Heart left ventricle (tissue), 16 donors: ENCODE measurements around the gene TEX50. TPM values are rescaled to one million over a fixed set of nuclear protein-coding genes. Genes with fewer than 3 reads are reported as not detected.
"Not testable (repeated sequence)": the region's sequence is repeated elsewhere in the genome, so short reads cannot be mapped to it uniquely, and the experiment has no call there.

Experiments
- ATAC-seq, 4 donors: fragments of 200-7000 bp; cut with Tn5 transposase; one replicate each; pipeline ENCODE4 v1.9.1; 2020 to 2022; ENCODE audit warnings: moderate library complexity in 4 of 4, mild to moderate bottlenecking in 3 of 4, moderate number of reproducible peaks in 1 of 4
- DNase-seq, 5 donors: peaks; one replicate each; pipeline ENCODE4 v3.0.0-alpha.2; 2020
- H3K27ac ChIP-seq, 12 donors: fragments of 200-600 bp; sonication (generic) in 4 of 12; one replicate each; pipeline versions ENCODE4 v1.5.0 to v1.8.0; 2016 to 2022; ENCODE audit warnings: mild to moderate bottlenecking in 2 of 12
- H3K27me3 ChIP-seq, 9 donors: fragments of 200-600 bp; sonication (generic) in 2 of 9; one replicate each; pipeline versions ENCODE4 v1.5.1 to v1.8.0; 2016 to 2022; ENCODE audit warnings: mild to moderate bottlenecking in 3 of 9
- H3K36me3 ChIP-seq, 9 donors: fragments of 200-600 bp; sonication (generic) in 2 of 9; one replicate each; pipeline versions ENCODE4 v1.5.0 to v1.8.0; 2018 to 2022; ENCODE audit warnings: mild to moderate bottlenecking in 2 of 9
- H3K4me1 ChIP-seq, 12 donors: fragments of 200-600 bp; sonication (generic) in 4 of 12; one replicate each; pipeline versions ENCODE4 v1.5.0 to v1.8.0; 2016 to 2022; ENCODE audit warnings: mild to moderate bottlenecking in 3 of 12
- H3K4me3 ChIP-seq, 12 donors: fragments of 200-600 bp; sonication (generic) in 4 of 12; one replicate each; pipeline versions ENCODE4 v1.5.0 to v1.8.0; 2017 to 2022; ENCODE audit warnings: mild to moderate bottlenecking in 9 of 12, moderate library complexity in 4 of 12
- H3K9me3 ChIP-seq, 12 donors: fragments of 200-600 bp; sonication (generic) in 4 of 12; one replicate each; pipeline versions ENCODE4 v1.5.0 to v1.8.0; 2016 to 2022; ENCODE audit warnings: mild to moderate bottlenecking in 1 of 12
- POLR2A ChIP-seq, 2 donors: fragments of 450-650 bp; IDR thresholded peaks; one replicate each; pipeline ENCODE4 v1.6.1; 2017; ENCODE audit warnings: antibody characterized with exemption in 2 of 2, mild to moderate bottlenecking in 2 of 2, moderate library complexity in 2 of 2
- WGBS, 4 donors: extraction: QIAGEN DNeasy Blood & Tissue Kit in 2 of 4; methylation state at CpG; one replicate each; pipeline versions ENCODE4 v1.1.5 to v1.1.7; 2013 to 2018; 5-methylcytosine and 5-hydroxymethylcytosine counted together
- intact Hi-C, 10 donors: fragments of 100-400 bp; cut with DNase I; formaldehyde crosslinking; loops; one replicate each; pipeline versions ENCODE4 v1.11.1 to v1.14.2; 2022
- polyA plus RNA-seq, 2 donors: library from polyadenylated mRNA; stranded (reverse); fragments of 200-250 nt; gene quantifications; one replicate each; pipeline ENCODE4 v1.2.3, GENCODE V29; 2013
- total RNA-seq, 9 donors: library from RNA; depleted of rRNA in 2 of 9; stranded (reverse); fragments of >200 nt in 2 of 9; fragmentation: NEBNext Ultra II Directional in 3 of 9; extraction: Animal tissue kit (Norgen Biotek cat#: 25700) in 3 of 9; gene quantifications; one replicate each; pipeline versions ENCODE4 v1.1.0 to v1.2.4, GENCODE V29; 2016 to 2023
- TF ChIP-seq, protein P1 (sequence below), 12 donors: fragments of 200-600 bp; sonication (generic) in 4 of 12; IDR thresholded peaks; one replicate each; pipeline versions ENCODE4 v1.5.0 to v1.8.0; 2018 to 2022; ENCODE audit warnings: antibody characterized with exemption in 12 of 12, mild to moderate bottlenecking in 5 of 12
- donor health status: ischemic (EF 13 %, LVEDD 7.1; RV severe dilation, severe dysfunction).
- donor health status: healthy with polysubstance abuse.
- donor health status: DM: no; HTN: yes; CAD: no.
- donor health status: DM: no; HTN: no; CAD: no.
- donor health status: ischemic (EF 25% LVEDD 6.9; RV normal size, moderate dysfunction).
- donor health status: ischemic (EF 25% LVEDD 5.7; RV mildly dilated, moderate dysfunction).
- donor health status: healthy.
- donor health status: DM: yes; HTN: yes; CAD: no.
- donor health status: ischemic (EF 35%, LVEDD 5.7; RV mildly dilated, moderate dysfunction).
- donor health status: nonischemic (EF 11% LVEDD 7.7; RV severe dilation, severe dysfunction).
- donor health status: DM: yes; HTN: yes; CAD: no.
- donor health status: PGD.
- donor health status: ischemic (EF 29% LVEDD 5.4; RV normal size, mild dysfunction).
- donor health status: nonischemic (EF 23%, LVEDD 6.1; RV moderate dilation, normal function).

The TEX50 gene
- total and polyA plus RNA-seq, 11 donors: not detected

DNA sequence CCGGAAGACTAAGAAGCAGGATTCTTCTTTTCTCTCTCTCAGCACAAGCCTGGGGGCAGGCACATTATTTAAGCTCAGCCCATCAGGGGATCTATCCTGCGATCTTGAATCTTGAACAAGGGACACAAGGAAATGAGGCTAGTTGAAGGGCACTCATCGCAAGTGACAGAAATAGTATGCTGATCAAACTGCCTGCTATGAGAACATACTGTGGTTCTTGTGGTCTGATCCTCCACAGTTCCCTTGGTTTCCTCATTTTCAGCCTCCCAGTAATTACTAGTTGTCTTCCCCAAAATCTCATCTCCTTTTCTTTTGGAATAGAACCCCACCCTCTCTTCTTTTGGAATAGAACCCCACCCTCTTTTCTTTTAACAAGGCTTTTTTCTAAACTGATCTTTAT, 28.0 kb downstream of the TEX50 start:
- WGBS, 4 donors: 75 to 87% (median 82%) methylated on average over 3 of the region's 3 CpGs
- no peak for DNase-seq
- no peaks in the 10 kb centered on the region for H3K27me3 ChIP-seq
- no peak overlapping the region for H3K27ac ChIP-seq
- ATAC-seq: no peak
- no peaks in the 10 kb centered on the region for H3K36me3 ChIP-seq
- TF ChIP-seq, protein P1, sequence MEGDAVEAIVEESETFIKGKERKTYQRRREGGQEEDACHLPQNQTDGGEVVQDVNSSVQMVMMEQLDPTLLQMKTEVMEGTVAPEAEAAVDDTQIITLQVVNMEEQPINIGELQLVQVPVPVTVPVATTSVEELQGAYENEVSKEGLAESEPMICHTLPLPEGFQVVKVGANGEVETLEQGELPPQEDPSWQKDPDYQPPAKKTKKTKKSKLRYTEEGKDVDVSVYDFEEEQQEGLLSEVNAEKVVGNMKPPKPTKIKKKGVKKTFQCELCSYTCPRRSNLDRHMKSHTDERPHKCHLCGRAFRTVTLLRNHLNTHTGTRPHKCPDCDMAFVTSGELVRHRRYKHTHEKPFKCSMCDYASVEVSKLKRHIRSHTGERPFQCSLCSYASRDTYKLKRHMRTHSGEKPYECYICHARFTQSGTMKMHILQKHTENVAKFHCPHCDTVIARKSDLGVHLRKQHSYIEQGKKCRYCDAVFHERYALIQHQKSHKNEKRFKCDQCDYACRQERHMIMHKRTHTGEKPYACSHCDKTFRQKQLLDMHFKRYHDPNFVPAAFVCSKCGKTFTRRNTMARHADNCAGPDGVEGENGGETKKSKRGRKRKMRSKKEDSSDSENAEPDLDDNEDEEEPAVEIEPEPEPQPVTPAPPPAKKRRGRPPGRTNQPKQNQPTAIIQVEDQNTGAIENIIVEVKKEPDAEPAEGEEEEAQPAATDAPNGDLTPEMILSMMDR (IDR thresholded peaks at IDR 0.05): no peak
- no peak for TF ChIP-seq POLR2A (IDR thresholded peaks at IDR 0.05)
- H3K4me3 ChIP-seq: no peak overlapping the region
- intact Hi-C loops: no loop called here
- H3K9me3 ChIP-seq: no peaks in the 10 kb centered on the region
- no peaks in the 10 kb centered on the region for H3K4me1 ChIP-seq

DNA sequence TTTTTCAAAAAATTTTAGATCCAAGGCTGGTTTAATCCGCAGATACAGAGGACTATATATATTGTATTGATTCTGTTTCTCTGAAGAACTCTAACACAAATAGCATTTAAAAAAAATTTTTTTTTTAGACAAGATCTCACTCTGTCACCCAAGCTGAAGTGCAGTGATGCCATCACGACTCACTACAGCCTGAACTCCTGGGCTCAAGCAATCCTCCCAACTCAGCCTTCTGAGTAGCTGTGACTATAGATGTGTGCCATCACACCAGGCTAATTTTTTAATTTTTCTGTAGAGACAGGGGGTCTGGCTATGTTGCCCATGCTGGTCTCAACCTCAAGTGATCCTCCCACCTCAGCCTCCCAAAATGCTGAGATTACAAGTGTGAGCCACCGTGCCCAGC, 31.5 kb downstream of the TEX50 start:
- intact Hi-C loops: no loop called here
- no peak for ATAC-seq
- WGBS, 4 donors: 87 to 95% (median 94%) methylated on average over 3 of the region's 3 CpGs
- Histone ChIP-seq H3K4me1 (peaks cover 0 to 12% (median 7%) of the 10 kb centered on the region in 12 donors), H3K27me3 (peaks cover 0 to 17% (median 6%) of the 10 kb centered on the region in 9 donors), H3K4me3 (no peak overlapping the region), H3K27ac (no peak overlapping the region), H3K36me3 (no peaks in the 10 kb centered on the region), H3K9me3 (no peaks in the 10 kb centered on the region)
- TF ChIP-seq, protein P1 (IDR thresholded peaks at IDR 0.05): no peak
- TF ChIP-seq POLR2A (IDR thresholded peaks at IDR 0.05): no peak
- no peak for DNase-seq

DNA sequence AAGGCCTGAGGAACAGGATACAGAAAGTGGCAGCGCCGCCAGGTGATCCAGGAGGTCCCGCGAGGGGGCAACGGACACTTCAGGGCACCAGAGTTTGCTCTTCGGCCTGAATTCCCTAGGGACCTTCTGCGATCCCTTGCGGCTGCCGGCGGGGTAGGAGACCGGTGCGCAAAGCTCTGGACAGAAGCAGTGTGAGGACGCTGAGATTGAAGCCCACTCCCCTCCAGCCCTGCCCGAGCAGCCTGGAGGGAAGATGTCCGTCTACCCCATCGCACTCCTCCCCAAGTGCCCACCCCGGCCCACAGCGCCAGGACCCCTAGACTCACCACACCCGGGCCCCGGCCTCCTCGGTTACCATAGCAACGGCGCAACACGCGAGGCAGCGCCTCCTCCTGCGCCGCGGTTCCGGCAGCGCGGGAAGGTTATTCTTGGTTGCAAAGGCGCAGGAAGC, 34.4 kb downstream of the TEX50 start, which contains the start of gene ANKRD45:
Gene ANKRD45, minus strand, starts transcription at position 361 of the 451 bp plus-strand sequence. CDS start 10,433 bp downstream, outside the sequence.
- intact Hi-C loops: no loop called here
- Histone ChIP-seq H3K4me1 (peaks cover 0 to 12% (median 7%) of the 10 kb centered on the region in 12 donors), H3K27me3 (peaks cover 0 to 21% (median 6%) of the 10 kb centered on the region in 9 donors), H3K4me3 (peak within 1 kb of the TSS; percentile 15 to 63 (median 47)), H3K27ac (no peak within 1 kb of the TSS), H3K9me3 (no peaks in the 10 kb centered on the region), H3K36me3 (no peaks in the 10 kb centered on the region)
- peak; percentile 34 to 63 (median 44) for DNase-seq
- TF ChIP-seq, protein P1 (IDR thresholded peaks at IDR 0.05): peak in 1 of 12 donors; percentile 10
- TF ChIP-seq POLR2A (IDR thresholded peaks at IDR 0.05): no peak
- WGBS, 4 donors: 2 to 3% (median 2%) methylated on average over 20 to 33 of the region's 33 CpGs
- peak; percentile 32 to 69 (median 56) for ATAC-seq

DNA sequence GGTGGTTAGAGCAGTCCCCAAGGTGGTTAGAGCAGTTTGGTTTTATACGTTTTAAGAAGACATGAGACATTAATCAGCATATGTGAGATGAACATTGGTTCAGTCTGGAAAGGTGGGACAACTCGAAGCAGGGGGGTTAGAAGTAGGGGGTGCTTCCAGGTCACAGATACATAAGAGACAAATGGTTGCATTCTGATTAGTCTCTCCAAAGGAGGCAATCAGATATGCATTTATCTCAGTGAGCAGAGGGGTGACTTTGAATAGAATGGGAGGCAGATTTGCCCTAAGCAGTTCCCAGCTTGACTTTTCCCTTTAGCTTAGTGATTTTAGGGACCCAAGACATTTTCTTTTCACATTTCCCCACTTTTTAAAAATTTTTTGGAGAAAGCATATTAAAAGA, 39.4 kb downstream of the TEX50 start:
- H3K27me3 ChIP-seq: peaks cover 0 to 16% (median 3%) of the 10 kb centered on the region in 9 donors
- H3K4me3 ChIP-seq, H3K27ac ChIP-seq, DNase-seq, H3K36me3 ChIP-seq, H3K9me3 ChIP-seq, intact Hi-C loops, ATAC-seq, H3K4me1 ChIP-seq: not testable (repeated sequence)
- WGBS, 4 donors: 62 to 89% (median 74%) methylated on average over 2 of the region's 2 CpGs

DNA sequence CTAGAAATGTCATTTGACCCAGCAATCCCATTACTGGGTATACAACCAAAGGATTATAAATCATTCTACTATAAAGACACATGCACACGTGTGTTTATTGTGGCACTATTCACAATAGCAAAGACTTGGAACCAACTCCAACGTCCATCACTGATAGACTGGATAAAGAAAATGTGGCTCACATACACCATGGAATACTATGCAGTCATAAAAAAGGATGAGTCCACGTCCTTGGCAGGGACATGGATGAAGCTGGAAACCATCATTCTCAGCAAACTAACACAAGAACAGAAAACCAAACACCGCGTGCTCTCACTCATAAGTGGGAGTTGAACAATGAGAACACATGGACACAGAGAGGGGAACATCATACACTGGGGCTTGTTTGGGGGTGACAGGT, 45.0 kb downstream of the TEX50 start:
- H3K27ac ChIP-seq, intact Hi-C loops, H3K27me3 ChIP-seq, ATAC-seq, H3K4me3 ChIP-seq, DNase-seq, H3K4me1 ChIP-seq, H3K36me3 ChIP-seq: not testable (repeated sequence)
- WGBS, 4 donors: 80 to 92% (median 86%) methylated on average over 5 of the region's 5 CpGs
- H3K9me3 ChIP-seq: peaks cover 0 to 16% (median 0%) of the 10 kb centered on the region in 12 donors
